ENCODE results near the gene HEATR5B. TPM values are rescaled to one million over a fixed set of nuclear protein-coding genes. Genes with fewer than 3 reads are reported as not detected.
"Not testable (repeated sequence)": the region's sequence is repeated elsewhere in the genome, so short reads cannot be mapped to it uniquely, and the experiment has no call there.

Gene HEATR5B
- polyA plus RNA-seq, 1 donor = 14.3 TPM

DNA sequence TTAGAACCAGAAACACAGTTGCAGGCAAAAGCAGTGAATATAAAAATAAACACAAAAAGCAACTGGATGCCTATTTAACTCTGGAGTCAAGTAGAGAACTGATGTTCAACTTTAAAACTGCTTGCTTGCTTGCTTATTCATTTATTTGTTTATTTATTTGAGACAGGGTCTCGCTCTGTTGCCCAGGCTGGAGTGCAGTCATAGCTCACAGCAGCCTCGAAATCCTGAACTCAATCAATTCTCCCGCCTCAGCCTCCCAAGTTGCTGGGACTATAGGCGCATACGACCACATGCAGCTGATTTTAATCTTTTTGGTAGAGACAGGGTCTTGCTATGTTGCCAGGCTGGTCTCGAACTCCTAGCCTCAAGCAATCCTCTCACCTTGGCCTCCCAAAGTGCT is 152.5 kb downstream of the HEATR5B start:
- not testable (repeated sequence) for DNase-seq

Other genes starting within 250 kb of the HEATR5B start
- gene STRN, start 117.8 kb downstream of the HEATR5B start, polyA plus RNA-seq (ENCODE audit: insufficient read length) = 17.4 TPM
- 6.9 TPM for gene GPATCH11, start 146 bp upstream of the HEATR5B start, polyA plus RNA-seq (ENCODE audit: insufficient read length)
- gene EIF2AK2, start 72.6 kb upstream of the HEATR5B start, polyA plus RNA-seq (ENCODE audit: insufficient read length) = 21.2 TPM
- not detected for gene SULT6B1, start 104.3 kb upstream of the HEATR5B start, polyA plus RNA-seq (ENCODE audit: insufficient read length)
- gene CEBPZOS, start 112.1 kb upstream of the HEATR5B start, polyA plus RNA-seq (ENCODE audit: insufficient read length) = 34.3 TPM
- 34.9 TPM for gene CEBPZ, start 147.2 kb upstream of the HEATR5B start, polyA plus RNA-seq (ENCODE audit: insufficient read length)
- 18.4 TPM for gene NDUFAF7, start 147.3 kb upstream of the HEATR5B start, polyA plus RNA-seq (ENCODE audit: insufficient read length)
- gene PRKD3, start 240.5 kb upstream of the HEATR5B start, polyA plus RNA-seq (ENCODE audit: insufficient read length) = 25.9 TPM